ENCODE data around the gene XYLT1. TPM values are rescaled to one million over a fixed set of nuclear protein-coding genes. Genes with fewer than 3 reads are reported as not detected.

Gene XYLT1
- total RNA-seq, 1 experiment from 2014 or later = 25.0 TPM

GRCh38 chr16:17354685-17355084 is 116.1 kb downstream of the XYLT1 start:
- CTCF ChIA-PET = no interaction called here

GRCh38 chr16:17354141-17354601 is 116.6 kb downstream of the XYLT1 start:
- ATAC-seq = no peak
- TF ChIP-seq SP1 (CRISPR knock-in tag; conservative IDR thresholded peaks at IDR 0.05) (no peak), ZNF317 (CRISPR knock-in tag; IDR thresholded peaks at IDR 0.05; ENCODE audit: borderline replicate concordance, low read depth) (no peak), SMAD3 (CRISPR knock-in tag; IDR thresholded peaks at IDR 0.05; ENCODE audit: borderline replicate concordance) (no peak)
- peaks cover 4% of the 10 kb centered on the region; the same call in 1 of the 2 replicates for H3K9me3 Mint-ChIP-seq
- CTCF ChIA-PET = no interaction called here
- DNase-seq (ENCODE audit: low spot score) = no peak
- H3K36me3 Mint-ChIP-seq = 0 out of 2 replicates have a peak, but pooled peaks cover 4% of the 10 kb centered on the region
- peaks cover 9% of the 10 kb centered on the region for H3K4me1 Mint-ChIP-seq
- POLR2A ChIA-PET = no interaction called here
- H3K27ac Mint-ChIP-seq = no peak overlapping the region
- no peaks in the 10 kb centered on the region for H3K27me3 Mint-ChIP-seq (ENCODE audit: low read depth)
- no peak overlapping the region for H3K4me3 Mint-ChIP-seq

More at GRCh38 chr16:17354685-17355084, 116.1 kb downstream of the XYLT1 start:
- DNase-seq (ENCODE audit: low spot score) (no peak), ATAC-seq (no peak)
- TF ChIP-seq ZBTB21 (CRISPR knock-in tag; IDR thresholded peaks at IDR 0.05; ENCODE audit: borderline replicate concordance) (no peak), E2F4 (CRISPR knock-in tag; IDR thresholded peaks at IDR 0.05; ENCODE audit: borderline replicate concordance, low read depth) (no peak), ZBTB43 (CRISPR knock-in tag; IDR thresholded peaks at IDR 0.05) (no peak), CDX4 (CRISPR knock-in tag; IDR thresholded peaks at IDR 0.05; ENCODE audit: borderline replicate concordance) (no peak), JUN (CRISPR knock-in tag; IDR thresholded peaks at IDR 0.05) (no peak), E2F1 (CRISPR knock-in tag; IDR thresholded peaks at IDR 0.05) (no peak), HMGA2 (CRISPR knock-in tag; IDR thresholded peaks at IDR 0.05) (no peak)
- Mint-ChIP-seq H3K36me3 (0 out of 2 replicates have a peak, but pooled peaks cover 4% of the 10 kb centered on the region), H3K4me1 (peaks cover 15% of the 10 kb centered on the region), H3K27me3 (ENCODE audit: low read depth) (no peaks in the 10 kb centered on the region), H3K27ac (no peak overlapping the region), H3K9me3 (peaks cover 4% of the 10 kb centered on the region; the same call in 1 of the 2 replicates), H3K4me3 (no peak overlapping the region)
- POLR2A ChIA-PET = no interaction called here

- Mint-ChIP-seq H3K9me3 (peaks cover 4% of the 10 kb centered on the region; the same call in 1 of the 2 replicates), H3K27ac (no peak overlapping the region), H3K36me3 (0 out of 2 replicates have a peak, but pooled peaks cover 4% of the 10 kb centered on the region), H3K27me3 (ENCODE audit: low read depth) (no peaks in the 10 kb centered on the region), H3K4me3 (no peak overlapping the region), H3K4me1 (peaks cover 3% of the 10 kb centered on the region)
- CTCF ChIA-PET = no interaction called here
- TF ChIP-seq ERG (CRISPR knock-in tag; IDR thresholded peaks at IDR 0.05) (no peak), ZBTB21 (CRISPR knock-in tag; IDR thresholded peaks at IDR 0.05; ENCODE audit: borderline replicate concordance) (no peak), ZSCAN18 (CRISPR knock-in tag; IDR thresholded peaks at IDR 0.05) (no peak), SP1 (CRISPR knock-in tag; conservative IDR thresholded peaks at IDR 0.05) (no peak), RELA (CRISPR knock-in tag; IDR thresholded peaks at IDR 0.05; ENCODE audit: borderline replicate concordance) (no peak), AR (CRISPR knock-in tag; IDR thresholded peaks at IDR 0.05) (no peak), EMX1 (CRISPR knock-in tag; IDR thresholded peaks at IDR 0.05) (no peak), NFATC4 (CRISPR knock-in tag; IDR thresholded peaks at IDR 0.05) (no peak), CDX4 (CRISPR knock-in tag; IDR thresholded peaks at IDR 0.05; ENCODE audit: borderline replicate concordance) (no peak), USF2 (CRISPR knock-in tag; IDR thresholded peaks at IDR 0.05) (no peak), JAZF1 (CRISPR knock-in tag; IDR thresholded peaks at IDR 0.05) (no peak)
- DNase-seq (ENCODE audit: low spot score) (no peak), ATAC-seq (no peak)
- POLR2A ChIA-PET = no interaction called here
Observed at GRCh38 chr16:17353561-17353960, 117.2 kb downstream of the XYLT1 start.
